GM12892 (cell line): ENCODE results near the gene TBC1D9B.

Experiments used
- POLR2A ChIP-seq: IDR thresholded peaks from 2 replicates; pipeline ENCODE4 v1.6.1; 2011; ENCODE audit warnings: low read depth, low read length, control low read depth
- POLR2AphosphoS5 ChIP-seq: IDR thresholded peaks from 2 replicates; pipeline ENCODE4 v1.6.1; 2011; ENCODE audit warnings: low read depth, low read length, control low read depth
- TAF1 ChIP-seq: IDR thresholded peaks from 2 replicates; pipeline ENCODE4 v1.6.1; 2011; ENCODE audit warnings: low read depth, mild to moderate bottlenecking, control low read depth, low read length, borderline replicate concordance

GRCh38 chr5:179887095-179887494, 20.6 kb downstream of the TBC1D9B start:
- TF ChIP-seq POLR2A, result no peak
- no peak for TF ChIP-seq POLR2AphosphoS5
- no peak for TF ChIP-seq TAF1
